ENCODE data around the gene MAPKAP1.

Gene MAPKAP1

DNA sequence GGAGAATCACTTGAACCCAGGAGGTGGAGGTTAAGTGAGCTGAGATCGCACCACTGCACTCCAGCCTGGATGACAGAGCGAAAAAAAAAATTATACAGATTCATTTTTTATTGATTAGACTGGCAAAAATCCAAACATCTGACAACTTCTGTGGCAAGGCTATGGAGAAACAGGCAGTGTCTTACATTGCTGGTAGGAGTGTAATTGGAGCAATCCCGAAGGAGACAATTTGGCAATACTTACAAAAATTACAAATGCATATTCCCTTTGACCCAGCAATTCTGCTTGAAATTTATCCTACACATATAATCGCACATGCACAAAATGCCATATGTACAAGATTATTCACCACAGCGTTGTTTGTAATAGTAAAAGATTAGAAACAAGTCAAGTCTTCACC is 86.8 kb downstream of the MAPKAP1 start:
- Histone ChIP-seq H3K27me3 (ENCODE audit: insufficient read depth, poor library complexity, severe bottlenecking) (no peaks in the 10 kb centered on the region), H3K27ac (replicated peaks) (no peak overlapping the region), H3K4me3 (replicated peaks; ENCODE audit: insufficient read depth, low read length) (no peak overlapping the region)
- TF ChIP-seq CTCF (IDR thresholded peaks at IDR 0.05; ENCODE audit: insufficient read depth, low read length) (no peak), SPI1 (IDR thresholded peaks at IDR 0.05; ENCODE audit: borderline replicate concordance, low read depth) (no peak), GABPA (IDR thresholded peaks at IDR 0.05; ENCODE audit: low read depth) (no peak), POLR2AphosphoS5 (IDR thresholded peaks at IDR 0.05; ENCODE audit: low read depth) (no peak)
- TF ChIP-seq, protein P1, sequence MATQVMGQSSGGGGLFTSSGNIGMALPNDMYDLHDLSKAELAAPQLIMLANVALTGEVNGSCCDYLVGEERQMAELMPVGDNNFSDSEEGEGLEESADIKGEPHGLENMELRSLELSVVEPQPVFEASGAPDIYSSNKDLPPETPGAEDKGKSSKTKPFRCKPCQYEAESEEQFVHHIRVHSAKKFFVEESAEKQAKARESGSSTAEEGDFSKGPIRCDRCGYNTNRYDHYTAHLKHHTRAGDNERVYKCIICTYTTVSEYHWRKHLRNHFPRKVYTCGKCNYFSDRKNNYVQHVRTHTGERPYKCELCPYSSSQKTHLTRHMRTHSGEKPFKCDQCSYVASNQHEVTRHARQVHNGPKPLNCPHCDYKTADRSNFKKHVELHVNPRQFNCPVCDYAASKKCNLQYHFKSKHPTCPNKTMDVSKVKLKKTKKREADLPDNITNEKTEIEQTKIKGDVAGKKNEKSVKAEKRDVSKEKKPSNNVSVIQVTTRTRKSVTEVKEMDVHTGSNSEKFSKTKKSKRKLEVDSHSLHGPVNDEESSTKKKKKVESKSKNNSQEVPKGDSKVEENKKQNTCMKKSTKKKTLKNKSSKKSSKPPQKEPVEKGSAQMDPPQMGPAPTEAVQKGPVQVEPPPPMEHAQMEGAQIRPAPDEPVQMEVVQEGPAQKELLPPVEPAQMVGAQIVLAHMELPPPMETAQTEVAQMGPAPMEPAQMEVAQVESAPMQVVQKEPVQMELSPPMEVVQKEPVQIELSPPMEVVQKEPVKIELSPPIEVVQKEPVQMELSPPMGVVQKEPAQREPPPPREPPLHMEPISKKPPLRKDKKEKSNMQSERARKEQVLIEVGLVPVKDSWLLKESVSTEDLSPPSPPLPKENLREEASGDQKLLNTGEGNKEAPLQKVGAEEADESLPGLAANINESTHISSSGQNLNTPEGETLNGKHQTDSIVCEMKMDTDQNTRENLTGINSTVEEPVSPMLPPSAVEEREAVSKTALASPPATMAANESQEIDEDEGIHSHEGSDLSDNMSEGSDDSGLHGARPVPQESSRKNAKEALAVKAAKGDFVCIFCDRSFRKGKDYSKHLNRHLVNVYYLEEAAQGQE (IDR thresholded peaks at IDR 0.05; ENCODE audit: insufficient replicate concordance, low read depth): no peak
- no peak for DNase-seq (ENCODE audit: low read depth in 1 of 2, low spot score in 1 of 2)

- Histone ChIP-seq H3K27ac (replicated peaks) (no peak overlapping the region), H3K4me3 (replicated peaks; ENCODE audit: insufficient read depth, low read length) (no peak overlapping the region), H3K27me3 (ENCODE audit: insufficient read depth, poor library complexity, severe bottlenecking) (no peaks in the 10 kb centered on the region)
- no peak for DNase-seq (ENCODE audit: low read depth in 1 of 2, low spot score in 1 of 2)
- TF ChIP-seq, protein P1 (IDR thresholded peaks at IDR 0.05; ENCODE audit: insufficient replicate concordance, low read depth): no peak
- TF ChIP-seq POLR2AphosphoS5 (IDR thresholded peaks at IDR 0.05; ENCODE audit: low read depth) (no peak), CTCF (IDR thresholded peaks at IDR 0.05; ENCODE audit: insufficient read depth, low read length) (no peak), GABPA (IDR thresholded peaks at IDR 0.05; ENCODE audit: low read depth) (no peak), SPI1 (IDR thresholded peaks at IDR 0.05; ENCODE audit: borderline replicate concordance, low read depth) (no peak)
Observed at GRCh38 chr9:125617087-125617486, 89.9 kb downstream of the MAPKAP1 start.

- Histone ChIP-seq H3K27me3 (ENCODE audit: insufficient read depth, poor library complexity, severe bottlenecking) (no peaks in the 10 kb centered on the region), H3K27ac (replicated peaks) (no peak overlapping the region), H3K4me3 (replicated peaks; ENCODE audit: insufficient read depth, low read length) (no peak overlapping the region)
- TF ChIP-seq, protein P1 (IDR thresholded peaks at IDR 0.05; ENCODE audit: insufficient replicate concordance, low read depth): no peak
- TF ChIP-seq CTCF (IDR thresholded peaks at IDR 0.05; ENCODE audit: insufficient read depth, low read length) (no peak), POLR2AphosphoS5 (IDR thresholded peaks at IDR 0.05; ENCODE audit: low read depth) (no peak), GABPA (IDR thresholded peaks at IDR 0.05; ENCODE audit: low read depth) (no peak), SPI1 (IDR thresholded peaks at IDR 0.05; ENCODE audit: borderline replicate concordance, low read depth) (no peak)
- no peak for DNase-seq (ENCODE audit: low read depth in 1 of 2, low spot score in 1 of 2)
Observed at GRCh38 chr9:125613141-125613540, 93.9 kb downstream of the MAPKAP1 start.

Measured in HL-60 (cell line).